H1 (cell line): ENCODE data around the gene EPB41L5. TPM values are rescaled to one million over a fixed set of nuclear protein-coding genes. Genes with fewer than 3 reads are reported as not detected.

ENCODE experiments used
- CBX5 ChIP-seq: fragments of 300-800, 300-1000 bp; sonication (generic); IDR thresholded peaks from 2 replicates; pipeline ENCODE4 v1.7.1; 2016; ENCODE audit warnings: antibody characterized with exemption, low read length, low read depth
- CTBP2 ChIP-seq: IDR thresholded peaks from 2 replicates; pipeline ENCODE4 v1.7.0; 2011; ENCODE audit warnings: borderline replicate concordance, mild to moderate bottlenecking, moderate library complexity, mixed read lengths, low read length; ENCODE audit not compliant: insufficient read depth, insufficient read length
- EP300 ChIP-seq, 2 experiments: IDR thresholded peaks; 1 replicate in 1 of 2; 2 replicates in 1 of 2; pipeline ENCODE4 v1.6.1; 2011 to 2012; ENCODE audit warnings: low read depth in 2 of 2, low read length in 2 of 2, mild to moderate bottlenecking in 2 of 2, borderline replicate concordance in 1 of 2, inconsistent platforms in 1 of 2, moderate library complexity in 1 of 2
- GABPA ChIP-seq: IDR thresholded peaks from 2 replicates; pipeline ENCODE4 v1.6.1; 2011; ENCODE audit warnings: mild to moderate bottlenecking, low read length, moderate library complexity, borderline replicate concordance; ENCODE audit not compliant: insufficient read depth
- KDM5A ChIP-seq: fragments of 200-600 bp; IDR thresholded peaks from 2 replicates; pipeline ENCODE4 v1.7.1; 2012; ENCODE audit warnings: mild to moderate bottlenecking, low read length, inconsistent platforms, mixed read lengths
- RXRA ChIP-seq: IDR thresholded peaks from 2 replicates; pipeline ENCODE4 v1.6.1; 2011; ENCODE audit warnings: low read depth, mild to moderate bottlenecking, low read length, moderate library complexity; ENCODE audit not compliant: insufficient read depth
- TAF7 ChIP-seq: optimal IDR thresholded peaks from 2 replicates; pipeline ENCODE3; 2011; ENCODE audit warnings: low read depth, mild to moderate bottlenecking, inconsistent platforms, low read length, moderate library complexity, borderline replicate concordance
- ZNF274 ChIP-seq: IDR thresholded peaks from 2 replicates; pipeline ENCODE4 v1.7.0; 2012; ENCODE audit warnings: low read length, borderline replicate concordance; ENCODE audit errors: extremely low read depth
- polyA plus RNA-seq, 7 experiments: library from polyadenylated mRNA; depleted of rRNA in 3 of 7; stranded (reverse) in 5 of 7; unstranded in 2 of 7; fragments of >200 nt in 5 of 7; fragments of 200-250 nt in 2 of 7; gene quantifications; 1 replicate in 5 of 7; 2 replicates in 1 of 7; 4 replicates in 1 of 7; pipeline versions ENCODE4 v1.2.1 to v1.2.3, GENCODE V29; 2011 to 2013; ENCODE audit warnings: missing spikeins in 2 of 7, mixed read lengths in 2 of 7
- total RNA-seq: library from RNA; stranded (reverse); fragmentation: NEBNext Ultra II Directional; extraction: Animal tissue kit (Norgen Biotek cat#: 25700); gene quantifications from 2 replicates; pipeline ENCODE4 v1.2.1, GENCODE V29; 2021

Gene EPB41L5
- total and polyA plus RNA-seq, 2 of the 8 experiments (the other 6 are each of a cell fraction or from before 2014, with no cell fraction given) = 13.5 to 32.3 TPM

- TF ChIP-seq TAF7 (no peak), CBX5 (no peak), ZNF274 (no peak), CTBP2 (no peak), RXRA (no peak), KDM5A (no peak), EP300 (IDR thresholded peaks at IDR 0.05; ENCODE audit: borderline replicate concordance in 1 of 2, low read depth in 2 of 2, low read length in 2 of 2) (no peak), GABPA (no peak)
These were observed 135.4 kb downstream of the EPB41L5 start (continued) for GRCh38 chr2:120148229-120148628.
